NCI-H2171 treated with DMSO at 0.1 percent for 48 hours (cell line): ENCODE data around the gene IGSF23.
A peak's percentile ranks its signal among the peaks of the same experiment; 100 is the strongest.
"Not testable (repeated sequence)": the region's sequence is repeated elsewhere in the genome, so short reads cannot be mapped to it uniquely, and the experiment has no call there.

Experiments
- DNase-seq: peaks from one replicate; lab custom pipeline; 2025; lab: John Stamatoyannopoulos, UW

Gene IGSF23

GRCh38 chr19:44666852-44667556 lies 53.6 kb downstream of the IGSF23 start:
- no peak for DNase-seq

GRCh38 chr19:44668985-44669764 lies 55.8 kb downstream of the IGSF23 start:
- DNase-seq = no peak

DNA sequence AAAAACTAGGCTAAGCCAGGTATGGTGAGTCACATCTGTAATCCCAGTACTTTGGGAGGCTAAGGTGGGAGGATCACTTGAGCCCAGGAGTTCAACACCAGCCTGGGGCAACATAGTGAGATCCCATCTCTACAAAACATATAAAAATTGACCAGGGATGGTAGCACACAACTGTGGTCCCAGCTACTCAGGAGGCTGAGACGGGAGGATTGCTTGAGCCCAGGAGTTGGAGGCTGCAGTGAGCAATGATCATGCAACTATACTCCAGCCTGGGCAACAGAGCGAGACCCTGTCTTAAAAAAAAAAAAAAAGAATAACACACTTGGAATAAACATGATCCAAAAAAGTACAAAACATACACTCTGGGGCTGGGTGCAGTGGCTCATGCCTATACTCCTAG lies 56.7 kb downstream of the IGSF23 start:
- not testable (repeated sequence) for DNase-seq

- no peak for DNase-seq
These were observed 58.0 kb downstream of the IGSF23 start, which contains the start of gene CEACAM19 for GRCh38 chr19:44671400-44671799. TSS of gene CEACAM19 (plus strand) at chr19:44671482. CDS start at chr19:44671932, 450 bp downstream.

- DNase-seq = no peak
These were observed 58.9 kb downstream of the IGSF23 start for GRCh38 chr19:44672226-44672625.

DNA sequence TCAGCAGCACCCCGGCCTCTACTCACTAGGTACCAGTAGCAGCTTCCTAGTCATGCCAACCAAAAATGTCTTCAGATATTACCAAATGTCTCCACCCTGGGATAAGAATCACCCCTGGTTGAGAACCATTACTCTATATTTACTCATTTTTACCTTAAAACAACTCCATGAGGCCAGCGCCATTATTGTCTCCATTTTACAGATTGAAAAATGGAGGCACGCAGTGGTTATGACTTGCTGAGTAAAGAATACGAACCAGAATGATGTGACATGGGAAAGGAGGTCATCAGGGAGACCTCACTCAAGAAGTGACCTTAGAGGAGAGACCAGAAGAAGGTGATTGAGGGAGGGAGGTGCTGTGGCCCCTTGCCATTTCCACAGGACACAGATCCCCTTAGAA lies 60.1 kb downstream of the IGSF23 start:
- DNase-seq = no peak

DNA sequence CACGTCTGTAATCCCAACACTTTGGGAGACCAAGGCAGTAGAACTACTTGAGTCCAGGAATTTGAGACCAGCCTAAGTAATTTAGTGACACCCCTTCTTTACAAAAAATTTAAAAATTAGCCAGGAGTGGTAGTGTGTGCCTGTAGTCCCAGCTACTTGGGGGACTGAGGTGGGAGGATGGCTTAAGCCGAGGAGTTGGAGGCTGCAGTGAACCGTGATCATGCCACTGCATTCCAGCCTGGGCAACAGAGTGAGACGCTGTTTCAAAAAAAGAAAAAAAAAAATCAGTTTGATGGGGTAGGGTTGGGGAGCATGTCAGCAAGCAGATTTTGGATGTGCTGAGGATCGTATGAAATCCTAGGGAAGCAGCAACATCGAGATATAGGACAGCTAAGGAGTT lies 62.2 kb downstream of the IGSF23 start:
- no peak for DNase-seq

DNA sequence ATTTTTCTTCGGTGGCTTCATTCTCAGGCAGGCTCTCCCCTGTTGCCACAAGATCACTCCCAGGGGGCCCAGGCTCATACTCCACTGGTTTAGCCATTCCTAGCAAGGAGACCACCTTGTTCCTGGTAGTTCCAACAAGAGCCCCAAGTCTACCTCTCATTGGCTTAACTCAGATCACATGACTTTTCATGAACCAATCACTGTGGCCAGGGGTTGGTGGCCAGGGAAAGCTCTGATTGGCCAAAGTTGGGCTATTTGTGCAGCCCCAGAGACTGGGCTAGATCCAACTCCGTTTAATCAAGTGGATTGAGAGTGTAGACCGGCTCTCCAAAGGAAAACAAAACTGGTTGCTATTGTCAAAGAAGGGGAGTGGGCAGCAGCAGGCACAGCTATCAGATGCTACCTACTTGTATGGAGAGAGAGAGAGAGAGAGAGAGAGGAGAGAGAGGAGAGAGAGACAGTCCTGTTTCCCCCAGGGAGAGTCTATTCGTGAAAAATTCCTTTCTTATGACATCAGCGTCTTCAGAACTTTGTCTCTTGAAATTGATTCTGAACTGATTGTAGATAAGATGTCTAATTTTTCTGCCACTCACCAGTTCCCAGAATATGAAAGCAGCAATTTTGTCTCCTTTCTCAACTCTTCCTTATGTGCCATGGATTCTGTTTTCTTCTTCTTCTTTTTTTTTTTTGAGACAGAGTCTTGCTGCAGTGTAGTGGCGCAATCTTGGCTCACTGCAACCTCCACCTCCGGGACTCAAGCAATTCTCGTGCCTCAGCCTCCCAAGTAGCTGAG lies 63.9 kb downstream of the IGSF23 start:
- peak; percentile 36 for DNase-seq

DNA sequence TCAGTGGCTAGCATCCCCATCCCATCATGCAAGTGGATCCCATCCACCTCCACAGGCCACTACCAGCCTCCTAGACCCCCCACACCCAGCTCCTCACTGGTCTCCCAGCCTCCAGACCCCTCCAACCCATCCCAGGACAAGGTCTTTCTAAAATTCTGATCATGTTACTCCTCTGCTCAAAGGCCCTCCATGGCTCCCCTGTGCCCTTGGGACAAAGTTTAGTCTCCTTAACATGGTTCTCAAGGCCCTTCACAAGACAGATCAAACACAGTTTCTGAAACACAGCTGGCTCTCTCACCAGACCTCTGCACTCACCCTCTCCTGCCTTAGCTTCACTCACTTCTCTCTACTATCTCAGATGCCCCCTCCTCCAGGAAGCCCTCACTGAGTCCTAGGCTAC lies 67.2 kb downstream of the IGSF23 start:
- no peak for DNase-seq

DNA sequence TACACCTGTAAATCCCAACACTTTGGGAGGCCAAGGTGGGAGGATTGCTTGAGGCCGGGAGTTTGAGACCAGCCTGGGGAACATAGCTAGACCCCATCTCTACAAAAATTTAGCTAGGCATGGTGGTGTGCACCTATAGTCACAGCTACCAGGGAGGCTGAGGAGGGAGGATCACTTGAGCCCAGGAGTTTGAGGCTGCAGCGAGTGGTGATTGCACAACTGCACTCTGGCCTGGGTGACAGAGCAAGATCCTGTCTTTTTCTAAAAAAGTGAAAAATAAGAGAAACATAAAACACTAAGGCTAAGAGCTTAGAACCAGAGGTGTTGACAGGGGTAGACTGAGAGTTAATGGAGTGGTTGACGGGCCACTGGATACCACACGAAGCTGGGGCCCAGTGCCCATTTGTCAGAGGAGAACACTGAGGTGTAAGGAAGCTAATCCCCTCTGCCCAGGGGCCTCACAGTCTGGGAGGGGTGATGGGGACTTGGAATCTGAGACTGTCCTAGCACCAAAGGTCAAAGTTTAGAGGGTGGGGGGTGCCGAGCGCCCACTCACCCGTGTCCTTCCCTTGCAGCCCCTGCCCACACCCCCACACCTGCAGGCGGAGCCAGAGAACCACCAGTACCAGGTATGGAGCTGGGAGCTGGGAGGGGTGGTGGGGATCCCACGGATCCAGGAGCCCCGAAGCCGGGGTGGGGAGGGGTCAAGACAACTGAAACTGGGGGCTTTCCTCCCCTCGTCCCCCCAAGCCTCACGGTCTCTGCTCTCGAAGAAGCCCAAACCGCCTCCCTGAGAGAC lies 68.8 kb downstream of the IGSF23 start:
- no peak for DNase-seq

- DNase-seq = no peak
These were observed 69.4 kb downstream of the IGSF23 start for GRCh38 chr19:44682807-44683206.

GRCh38 chr19:44683434-44684210 lies 70.3 kb downstream of the IGSF23 start:
- DNase-seq = no peak

- DNase-seq = not testable (repeated sequence)
These were observed 71.0 kb downstream of the IGSF23 start for GRCh38 chr19:44684396-44684795.

GRCh38 chr19:44684892-44685863 lies 71.8 kb downstream of the IGSF23 start:
- no peak for DNase-seq

- no peak for DNase-seq
These were observed 72.5 kb downstream of the IGSF23 start for GRCh38 chr19:44685877-44686276.
